ENCODE results near the gene NIBAN1.
"Not testable (repeated sequence)": the region's sequence is repeated elsewhere in the genome, so short reads cannot be mapped to it uniquely, and the experiment has no call there.

Gene NIBAN1

GRCh38 chr1:184972315-184973055 lies 1.8 kb downstream of the NIBAN1 start:
- DNase-seq, result peak; percentile 12

GRCh38 chr1:184971522-184972265 lies 2.6 kb downstream of the NIBAN1 start:
- DNase-seq, result peak; percentile 21

- peak; percentile 55 for DNase-seq
Measured at GRCh38 chr1:184970691-184971161, 3.6 kb downstream of the NIBAN1 start.

- DNase-seq, result no peak
Measured at GRCh38 chr1:184966989-184967388, 7.3 kb downstream of the NIBAN1 start.

- DNase-seq, result no peak
Measured at GRCh38 chr1:184965944-184966860, 8.1 kb downstream of the NIBAN1 start.

GRCh38 chr1:184965439-184965838 lies 8.9 kb downstream of the NIBAN1 start:
- no peak for DNase-seq

- no peak for DNase-seq
Measured at GRCh38 chr1:184959626-184960025, 14.7 kb downstream of the NIBAN1 start.

GRCh38 chr1:184958554-184959353 lies 15.6 kb downstream of the NIBAN1 start:
- DNase-seq, result no peak

GRCh38 chr1:184957901-184958300 lies 16.4 kb downstream of the NIBAN1 start:
- DNase-seq, result not testable (repeated sequence)

- no peak for DNase-seq
Measured at GRCh38 chr1:184956999-184957700, 17.2 kb downstream of the NIBAN1 start.

GRCh38 chr1:184954232-184954995 lies 19.9 kb downstream of the NIBAN1 start:
- peak; percentile 32 for DNase-seq

- peak; percentile 69 for DNase-seq
Measured at GRCh38 chr1:184953600-184954219, 20.6 kb downstream of the NIBAN1 start.

GRCh38 chr1:184952428-184952827 lies 21.9 kb downstream of the NIBAN1 start:
- no peak for DNase-seq

- DNase-seq, result no peak
Measured at GRCh38 chr1:184951788-184952187, 22.5 kb downstream of the NIBAN1 start.

- no peak for DNase-seq
Measured at GRCh38 chr1:184950906-184951305, 23.4 kb downstream of the NIBAN1 start.

- DNase-seq, result no peak
Measured at GRCh38 chr1:184950227-184950626, 24.1 kb downstream of the NIBAN1 start.

GRCh38 chr1:184947497-184948256 lies 26.6 kb downstream of the NIBAN1 start:
- peak; percentile 16 for DNase-seq

GRCh38 chr1:184945678-184946412 lies 28.5 kb downstream of the NIBAN1 start:
- DNase-seq, result peak; percentile 84

GRCh38 chr1:184945029-184945428 lies 29.3 kb downstream of the NIBAN1 start:
- DNase-seq, result peak; percentile 76

All from suppressor macrophage treated with lipopolysaccharide for 4 hours (primary cell).